Measurements from ENCODE around the gene ZIC5.

ZIC5 gene

DNA sequence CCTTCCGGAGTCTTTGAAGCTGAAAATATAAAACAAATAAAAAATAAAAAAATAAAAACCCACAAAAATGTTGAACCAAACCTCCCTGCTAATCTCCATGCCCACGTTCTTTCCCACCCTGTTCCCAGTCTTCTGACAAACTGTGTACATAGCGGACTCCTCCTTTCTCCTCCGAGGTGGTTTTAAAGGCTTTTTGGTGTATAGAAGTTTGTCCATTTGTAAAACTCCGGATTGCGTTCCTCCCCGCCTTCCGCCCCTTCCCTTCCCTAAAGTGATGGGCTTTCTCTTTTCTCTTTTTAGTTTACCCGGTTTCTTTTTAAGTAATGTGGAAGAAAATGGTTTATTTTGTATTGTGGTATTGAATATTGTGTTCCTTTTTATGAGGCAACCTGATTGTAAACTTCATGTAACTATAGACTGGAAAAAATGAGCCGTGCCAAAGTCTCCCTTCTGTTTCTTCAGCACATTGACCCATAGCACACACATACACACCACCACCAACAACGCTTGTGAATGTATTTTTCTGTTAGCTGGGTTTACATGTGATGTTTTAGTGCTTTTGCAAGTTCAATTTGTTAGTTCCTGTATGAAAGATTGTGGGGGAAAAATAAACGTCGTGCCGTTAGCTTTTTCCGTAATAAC lies 14.4 kb upstream of the ZIC5 start:
- Histone ChIP-seq H3K9me3 (ENCODE audit: insufficient read depth, low read depth, low read length) (no peaks in the 10 kb centered on the region), H3K27me3 (ENCODE audit: insufficient read depth, low read length) (peaks cover 61% of the 10 kb centered on the region), H3K36me3 (ENCODE audit: insufficient read depth, low read length) (peaks cover 40% of the 10 kb centered on the region), H3K4me1 (ENCODE audit: insufficient read depth, low read length) (peaks cover 42% of the 10 kb centered on the region), H3K9ac (ENCODE audit: low read depth, low read length) (peak overlapping the region; percentile 56), H3K4me3 (ENCODE audit: low read length) (peak overlapping the region; percentile 61), H3K27ac (ENCODE audit: low read depth, low read length) (no peak overlapping the region)
- WGBS: 21% methylated on average over 4 of the region's 15 CpGs

DNA sequence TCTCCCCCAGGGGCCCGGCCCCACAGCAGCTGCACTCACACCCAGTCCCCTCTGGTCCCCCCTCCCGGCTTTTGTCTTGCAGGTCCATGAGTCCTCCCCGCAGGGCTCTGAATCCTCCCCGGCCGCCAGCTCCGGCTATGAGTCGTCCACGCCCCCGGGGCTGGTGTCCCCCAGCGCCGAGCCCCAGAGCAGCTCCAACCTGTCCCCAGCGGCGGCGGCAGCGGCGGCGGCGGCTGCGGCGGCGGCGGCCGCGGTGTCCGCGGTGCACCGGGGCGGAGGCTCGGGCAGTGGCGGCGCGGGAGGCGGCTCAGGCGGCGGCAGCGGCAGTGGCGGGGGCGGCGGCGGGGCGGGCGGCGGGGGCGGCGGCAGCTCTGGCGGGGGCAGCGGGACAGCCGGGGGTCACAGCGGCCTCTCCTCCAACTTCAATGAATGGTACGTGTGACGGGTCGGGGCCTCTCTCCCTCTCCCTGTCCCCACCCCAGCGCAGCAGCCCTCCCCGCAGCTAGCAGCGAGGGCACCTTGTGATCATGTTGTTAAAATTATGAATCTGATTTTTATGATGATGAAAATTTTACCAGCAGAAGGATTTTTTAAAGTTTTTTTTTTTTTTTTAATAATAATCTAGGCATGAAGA lies 13.8 kb upstream of the ZIC5 start:
- Histone ChIP-seq H3K27me3 (ENCODE audit: insufficient read depth, low read length) (peaks cover 54% of the 10 kb centered on the region), H3K4me1 (ENCODE audit: insufficient read depth, low read length) (peaks cover 42% of the 10 kb centered on the region), H3K36me3 (ENCODE audit: insufficient read depth, low read length) (peaks cover 40% of the 10 kb centered on the region), H3K4me3 (ENCODE audit: low read length) (peak overlapping the region; percentile 98), H3K27ac (ENCODE audit: low read depth, low read length) (peak overlapping the region; percentile 91; the same call in 1 of the 2 replicates), H3K9me3 (ENCODE audit: insufficient read depth, low read depth, low read length) (no peaks in the 10 kb centered on the region), H3K9ac (ENCODE audit: low read depth, low read length) (peak overlapping the region; percentile 89)
- 1% methylated on average over 50 of the region's 55 CpGs for WGBS

DNA sequence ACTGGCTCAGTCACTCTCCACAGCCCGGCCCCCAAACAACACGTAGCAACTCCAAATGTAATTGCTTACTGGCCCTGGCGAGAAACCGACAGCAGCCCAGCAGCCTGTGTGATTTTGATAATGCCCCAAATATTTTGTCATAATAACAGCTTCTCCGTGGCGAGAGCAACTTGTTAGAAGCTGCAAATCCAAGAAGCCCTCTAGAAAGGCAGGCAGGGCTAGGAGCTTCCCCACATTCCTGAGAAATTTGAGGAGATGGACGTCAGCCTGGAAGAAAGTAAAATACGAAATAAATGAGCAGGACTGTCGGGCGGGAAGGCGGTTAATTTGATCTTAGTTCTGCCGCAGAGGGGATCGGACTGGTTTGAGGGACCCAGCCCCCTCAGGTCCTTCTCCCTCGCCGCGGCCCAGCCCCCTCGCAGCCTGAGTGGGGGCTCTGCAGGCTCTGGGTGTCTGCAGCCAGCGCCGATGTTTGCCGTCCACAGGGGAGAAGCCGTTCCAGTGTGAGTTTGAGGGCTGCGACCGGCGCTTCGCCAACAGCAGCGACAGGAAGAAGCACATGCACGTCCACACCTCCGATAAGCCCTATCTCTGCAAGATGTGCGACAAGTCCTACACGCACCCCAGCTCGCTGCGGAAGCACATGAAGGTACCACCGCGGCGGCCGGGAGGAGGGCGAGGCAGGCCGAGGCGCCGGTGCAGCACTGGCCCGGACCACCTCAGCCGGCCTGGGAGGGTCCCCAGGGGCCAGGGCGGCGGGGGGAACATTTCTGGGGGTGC lies 13.1 kb upstream of the ZIC5 start:
- H3K27me3 ChIP-seq (ENCODE audit: insufficient read depth, low read length): peaks cover 48% of the 10 kb centered on the region
- peak overlapping the region; percentile 89 for H3K9ac ChIP-seq (ENCODE audit: low read depth, low read length)

GRCh38 chr13:99983499-99984401 lies 12.2 kb upstream of the ZIC5 start:
- Histone ChIP-seq H3K36me3 (ENCODE audit: insufficient read depth, low read length) (peaks cover 40% of the 10 kb centered on the region), H3K9me3 (ENCODE audit: insufficient read depth, low read depth, low read length) (no peaks in the 10 kb centered on the region), H3K4me1 (ENCODE audit: insufficient read depth, low read length) (peaks cover 32% of the 10 kb centered on the region), H3K4me3 (ENCODE audit: low read length) (peak overlapping the region; percentile 98), H3K9ac (ENCODE audit: low read depth, low read length) (peak overlapping the region; percentile 89), H3K27me3 (ENCODE audit: insufficient read depth, low read length) (peaks cover 49% of the 10 kb centered on the region), H3K27ac (ENCODE audit: low read depth, low read length) (peak overlapping the region; percentile 91)
- WGBS: under 1% methylated on average over 42 of the region's 42 CpGs

More for the DNA sequence above, 13.1 kb upstream of the ZIC5 start:
- H3K4me3 ChIP-seq (ENCODE audit: low read length): peak overlapping the region; percentile 98
- WGBS: under 1% methylated on average over 44 of the region's 44 CpGs
- H3K27ac ChIP-seq (ENCODE audit: low read depth, low read length): peak overlapping the region; percentile 91; the same call in 1 of the 2 replicates
- H3K9me3 ChIP-seq (ENCODE audit: insufficient read depth, low read depth, low read length): no peaks in the 10 kb centered on the region
- H3K4me1 ChIP-seq (ENCODE audit: insufficient read depth, low read length): peaks cover 36% of the 10 kb centered on the region
- H3K36me3 ChIP-seq (ENCODE audit: insufficient read depth, low read length): peaks cover 40% of the 10 kb centered on the region

- Histone ChIP-seq H3K27me3 (ENCODE audit: insufficient read depth, low read length) (peaks cover 49% of the 10 kb centered on the region), H3K4me1 (ENCODE audit: insufficient read depth, low read length) (peaks cover 30% of the 10 kb centered on the region), H3K36me3 (ENCODE audit: insufficient read depth, low read length) (peaks cover 40% of the 10 kb centered on the region), H3K9me3 (ENCODE audit: insufficient read depth, low read depth, low read length) (no peaks in the 10 kb centered on the region), H3K4me3 (ENCODE audit: low read length) (peak overlapping the region; percentile 98), H3K9ac (ENCODE audit: low read depth, low read length) (peak overlapping the region; percentile 89), H3K27ac (ENCODE audit: low read depth, low read length) (peak overlapping the region; percentile 91)
- WGBS: under 1% methylated on average over 48 of the region's 48 CpGs
Observed at GRCh38 chr13:99982731-99983498, 11.3 kb upstream of the ZIC5 start.

DNA sequence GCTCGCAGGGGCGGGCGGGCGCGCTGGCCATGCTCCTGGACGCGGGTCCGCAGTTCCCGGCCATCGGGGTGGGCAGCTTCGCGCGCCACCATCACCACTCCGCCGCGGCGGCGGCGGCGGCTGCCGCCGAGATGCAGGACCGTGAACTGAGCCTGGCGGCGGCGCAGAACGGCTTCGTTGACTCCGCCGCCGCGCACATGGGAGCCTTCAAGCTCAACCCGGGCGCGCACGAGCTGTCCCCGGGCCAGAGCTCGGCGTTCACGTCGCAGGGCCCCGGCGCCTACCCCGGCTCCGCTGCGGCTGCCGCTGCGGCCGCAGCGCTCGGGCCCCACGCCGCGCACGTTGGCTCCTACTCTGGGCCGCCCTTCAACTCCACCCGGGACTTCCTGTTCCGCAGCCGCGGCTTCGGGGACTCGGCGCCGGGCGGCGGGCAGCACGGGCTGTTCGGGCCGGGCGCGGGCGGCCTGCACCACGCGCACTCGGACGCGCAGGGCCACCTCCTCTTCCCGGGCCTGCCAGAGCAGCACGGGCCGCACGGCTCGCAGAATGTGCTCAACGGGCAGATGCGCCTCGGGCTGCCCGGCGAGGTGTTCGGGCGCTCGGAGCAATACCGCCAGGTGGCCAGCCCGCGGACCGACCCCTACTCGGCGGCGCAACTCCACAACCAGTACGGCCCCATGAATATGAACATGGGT lies 10.6 kb upstream of the ZIC5 start:
- H3K4me1 ChIP-seq (ENCODE audit: insufficient read depth, low read length): peaks cover 30% of the 10 kb centered on the region
- no peaks in the 10 kb centered on the region for H3K9me3 ChIP-seq (ENCODE audit: insufficient read depth, low read depth, low read length)
- H3K27me3 ChIP-seq (ENCODE audit: insufficient read depth, low read length): peaks cover 49% of the 10 kb centered on the region
- H3K4me3 ChIP-seq (ENCODE audit: low read length): peak overlapping the region; percentile 98
- under 1% methylated on average over 98 of the region's 98 CpGs for WGBS
- H3K27ac ChIP-seq (ENCODE audit: low read depth, low read length): peak overlapping the region; percentile 91
- peaks cover 40% of the 10 kb centered on the region for H3K36me3 ChIP-seq (ENCODE audit: insufficient read depth, low read length)
- H3K9ac ChIP-seq (ENCODE audit: low read depth, low read length): peak overlapping the region; percentile 89

GRCh38 chr13:99981735-99982035 lies 10.1 kb upstream of the ZIC5 start, which contains the start of gene ZIC2:
TSS of gene ZIC2 (plus strand) at chr13:99981784. CDS start at chr13:99982065, 281 bp downstream.
- no peaks in the 10 kb centered on the region for H3K9me3 ChIP-seq (ENCODE audit: insufficient read depth, low read depth, low read length)
- H3K9ac ChIP-seq (ENCODE audit: low read depth, low read length): peak within 1 kb of the TSS; percentile 93
- H3K36me3 ChIP-seq (ENCODE audit: insufficient read depth, low read length): peaks cover 40% of the 10 kb centered on the region
- peaks cover 49% of the 10 kb centered on the region for H3K27me3 ChIP-seq (ENCODE audit: insufficient read depth, low read length)
- peak within 1 kb of the TSS; percentile 96 for H3K27ac ChIP-seq (ENCODE audit: low read depth, low read length)
- H3K4me3 ChIP-seq (ENCODE audit: low read length): peak within 1 kb of the TSS; percentile 98
- H3K4me1 ChIP-seq (ENCODE audit: insufficient read depth, low read length): peaks cover 30% of the 10 kb centered on the region
- WGBS: under 1% methylated on average over 38 of the region's 41 CpGs

- Histone ChIP-seq H3K9ac (ENCODE audit: low read depth, low read length) (peak overlapping the region; percentile 93), H3K4me1 (ENCODE audit: insufficient read depth, low read length) (peaks cover 30% of the 10 kb centered on the region), H3K27ac (ENCODE audit: low read depth, low read length) (peak overlapping the region; percentile 96), H3K27me3 (ENCODE audit: insufficient read depth, low read length) (peaks cover 52% of the 10 kb centered on the region), H3K4me3 (ENCODE audit: low read length) (peak overlapping the region; percentile 98), H3K36me3 (ENCODE audit: insufficient read depth, low read length) (peaks cover 33% of the 10 kb centered on the region), H3K9me3 (ENCODE audit: insufficient read depth, low read depth, low read length) (no peaks in the 10 kb centered on the region)
- under 1% methylated on average over 91 of the region's 110 CpGs for WGBS
Observed at GRCh38 chr13:99980824-99981734, 9.5 kb upstream of the ZIC5 start.

GRCh38 chr13:99980201-99980823 lies 8.7 kb upstream of the ZIC5 start:
- Histone ChIP-seq H3K9ac (ENCODE audit: low read depth, low read length) (peak overlapping the region; percentile 84), H3K36me3 (ENCODE audit: insufficient read depth, low read length) (peaks cover 27% of the 10 kb centered on the region), H3K9me3 (ENCODE audit: insufficient read depth, low read depth, low read length) (no peaks in the 10 kb centered on the region), H3K27me3 (ENCODE audit: insufficient read depth, low read length) (peaks cover 57% of the 10 kb centered on the region), H3K27ac (ENCODE audit: low read depth, low read length) (peak overlapping the region; percentile 96), H3K4me1 (ENCODE audit: insufficient read depth, low read length) (peaks cover 34% of the 10 kb centered on the region), H3K4me3 (ENCODE audit: low read length) (peak overlapping the region; percentile 98)
- under 1% methylated on average over 75 of the region's 76 CpGs for WGBS
